H1 (cell line): ENCODE results near the gene MAPRE2.

Source experiments
- CREB1 ChIP-seq: IDR thresholded peaks from 2 replicates; pipeline ENCODE4 v1.6.1; 2012; ENCODE audit warnings: inconsistent platforms
- GABPA ChIP-seq: IDR thresholded peaks from 2 replicates; pipeline ENCODE4 v1.6.1; 2011; ENCODE audit warnings: mild to moderate bottlenecking, low read length, moderate library complexity, borderline replicate concordance; ENCODE audit not compliant: insufficient read depth
- POLR2A ChIP-seq, 2 experiments: IDR thresholded peaks; 1 replicate in 1 of 2; 2 replicates in 1 of 2; pipeline ENCODE4 v1.6.1; 2011; ENCODE audit warnings: low read depth in 2 of 2, low read length in 2 of 2, mild to moderate bottlenecking in 2 of 2; ENCODE audit errors: control extremely low read depth in 1 of 2
- POU5F1 ChIP-seq: IDR thresholded peaks from 2 replicates; pipeline ENCODE4 v1.6.1; 2011; ENCODE audit warnings: low read depth, mild to moderate bottlenecking, low read length, moderate library complexity
- SUZ12 ChIP-seq: fragments of 200-600 bp; sonication (generic); IDR thresholded peaks from 2 replicates; pipeline ENCODE4 v1.6.1; 2012; ENCODE audit warnings: mild to moderate bottlenecking, inconsistent platforms, low read length, moderate library complexity, mixed read lengths
- TF ChIP-seq, protein P1 (sequence below), 3 experiments: IDR thresholded peaks; 1 replicate in 2 of 3; 2 replicates in 1 of 3; pipeline versions ENCODE4 v1.5.1 to v1.6.1; 2011; ENCODE audit warnings: low read length in 3 of 3, mild to moderate bottlenecking in 3 of 3, inconsistent platforms in 2 of 3, low read depth in 1 of 3, moderate library complexity in 1 of 3; ENCODE audit not compliant: insufficient read depth in 1 of 3; ENCODE audit errors: control extremely low read depth in 1 of 3

DNA sequence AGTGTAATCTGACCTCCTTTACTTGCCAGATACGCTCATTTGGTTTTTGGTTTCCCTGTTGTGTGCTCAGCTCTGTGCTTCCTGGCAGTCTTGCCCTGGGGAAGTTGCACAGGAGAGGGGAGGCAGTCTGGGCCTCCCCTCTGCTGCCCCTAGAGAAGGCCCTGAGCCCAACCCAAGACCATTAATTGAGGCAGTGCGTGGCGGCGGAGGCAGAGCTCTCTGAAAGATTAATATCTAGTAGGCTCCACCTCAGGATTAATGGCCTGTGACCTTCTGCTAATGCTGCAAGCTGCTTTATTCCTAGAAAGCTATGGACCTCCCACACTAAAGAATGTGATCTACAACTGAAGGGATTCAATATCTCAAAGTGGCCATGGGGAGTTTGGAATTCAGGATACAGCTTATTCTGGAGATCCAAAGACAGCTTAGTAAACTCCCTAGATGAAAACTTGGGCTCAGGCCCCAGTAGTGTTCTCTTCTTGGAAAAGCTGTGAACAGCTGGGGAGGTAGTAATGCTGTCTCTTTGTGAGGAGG, 41.4 kb upstream of the MAPRE2 start:
- TF ChIP-seq, protein P1, sequence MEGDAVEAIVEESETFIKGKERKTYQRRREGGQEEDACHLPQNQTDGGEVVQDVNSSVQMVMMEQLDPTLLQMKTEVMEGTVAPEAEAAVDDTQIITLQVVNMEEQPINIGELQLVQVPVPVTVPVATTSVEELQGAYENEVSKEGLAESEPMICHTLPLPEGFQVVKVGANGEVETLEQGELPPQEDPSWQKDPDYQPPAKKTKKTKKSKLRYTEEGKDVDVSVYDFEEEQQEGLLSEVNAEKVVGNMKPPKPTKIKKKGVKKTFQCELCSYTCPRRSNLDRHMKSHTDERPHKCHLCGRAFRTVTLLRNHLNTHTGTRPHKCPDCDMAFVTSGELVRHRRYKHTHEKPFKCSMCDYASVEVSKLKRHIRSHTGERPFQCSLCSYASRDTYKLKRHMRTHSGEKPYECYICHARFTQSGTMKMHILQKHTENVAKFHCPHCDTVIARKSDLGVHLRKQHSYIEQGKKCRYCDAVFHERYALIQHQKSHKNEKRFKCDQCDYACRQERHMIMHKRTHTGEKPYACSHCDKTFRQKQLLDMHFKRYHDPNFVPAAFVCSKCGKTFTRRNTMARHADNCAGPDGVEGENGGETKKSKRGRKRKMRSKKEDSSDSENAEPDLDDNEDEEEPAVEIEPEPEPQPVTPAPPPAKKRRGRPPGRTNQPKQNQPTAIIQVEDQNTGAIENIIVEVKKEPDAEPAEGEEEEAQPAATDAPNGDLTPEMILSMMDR (IDR thresholded peaks at IDR 0.05; ENCODE audit: control extremely low read depth in 1 of 3, insufficient read depth in 1 of 3, low read depth in 1 of 3, low read length in 3 of 3) = no peak
- no peak for TF ChIP-seq POLR2A (IDR thresholded peaks at IDR 0.05; ENCODE audit: control extremely low read depth in 1 of 2, low read depth in 2 of 2, low read length in 2 of 2)
- no peak for TF ChIP-seq SUZ12
- no peak for TF ChIP-seq CREB1
- TF ChIP-seq POU5F1 = no peak
- TF ChIP-seq GABPA = no peak
